K562 (cell line): ENCODE results near the gene WDR83. TPM values are rescaled to one million over a fixed set of nuclear protein-coding genes. Genes with fewer than 3 reads are reported as not detected.

Experiments used
- CEBPG ChIP-seq, 3 experiments: fragments of 200-800 bp in 1 of 3; sonication (Bioruptor generic) in 1 of 3; sonication (generic) in 1 of 3; formaldehyde crosslinking in 1 of 3; IDR thresholded peaks in 2 of 3; conservative IDR thresholded peaks in 1 of 3; 2 replicates each; pipeline versions ENCODE4 v1.6.1 to v1.8.0; 2016 to 2022; ENCODE audit warnings: missing compliant biosample characterization in 2 of 3, missing genetic modification characterization in 2 of 3, mild to moderate bottlenecking in 1 of 3, missing genetic modification reagents in 1 of 3
- CREB3 ChIP-seq: fragments of 450-650 bp; conservative IDR thresholded peaks from 2 replicates; pipeline ENCODE4 v1.6.1; 2016; ENCODE audit warnings: missing genetic modification characterization, low read depth, mild to moderate bottlenecking, missing compliant biosample characterization, moderate library complexity
- EHMT2 ChIP-seq: fragments of 450-650 bp; IDR thresholded peaks from 2 replicates; pipeline ENCODE4 v1.6.1; 2018; ENCODE audit warnings: antibody characterized with exemption
- ELF4 ChIP-seq: fragments of 450-650 bp; formaldehyde crosslinking; IDR thresholded peaks from 2 replicates; pipeline ENCODE4 v1.4.0; 2022; ENCODE audit warnings: missing genetic modification characterization
- HEY1 ChIP-seq: fragments of 250-450 bp; sonication (Bioruptor Pico); IDR thresholded peaks from 2 replicates; pipeline ENCODE4 v1.5.0; 2020; ENCODE audit warnings: mild to moderate bottlenecking, moderate library complexity, borderline replicate concordance
- IRF1 ChIP-seq: sonication (generic); formaldehyde crosslinking; IDR thresholded peaks from 2 replicates; pipeline ENCODE4 v1.8.0; 2022; ENCODE audit warnings: missing genetic modification reagents, mild to moderate bottlenecking, borderline replicate concordance
- JUN ChIP-seq, 2 experiments: sonication (generic) in 1 of 2; formaldehyde crosslinking in 1 of 2; IDR thresholded peaks; 2 replicates each; pipeline versions ENCODE4 v1.6.1 to v1.8.0; 2012 to 2022; ENCODE audit warnings: borderline replicate concordance in 2 of 2, mild to moderate bottlenecking in 2 of 2, improper control_type of control experiment in 1 of 2, low read depth in 1 of 2, low read length in 1 of 2, missing genetic modification reagents in 1 of 2
- KDM1A ChIP-seq, 2 experiments: fragments of 450-650 bp; IDR thresholded peaks; 2 replicates each; pipeline ENCODE4 v1.6.1; 2016; ENCODE audit warnings: mild to moderate bottlenecking in 2 of 2
- MAFG ChIP-seq: fragments of 450-650 bp; conservative IDR thresholded peaks from 2 replicates; pipeline ENCODE4 v1.6.1; 2016; ENCODE audit warnings: missing genetic modification characterization, missing compliant biosample characterization
- MNT ChIP-seq, 2 experiments: fragments of 450-650 bp; conservative IDR thresholded peaks; 2 replicates each; pipeline ENCODE4 v1.6.1; 2017; ENCODE audit warnings: mild to moderate bottlenecking in 2 of 2, moderate library complexity in 2 of 2
- NR2C1 ChIP-seq, 2 experiments: fragments of 450-650 bp; IDR thresholded peaks; 2 replicates each; pipeline ENCODE4 v1.6.1; 2017; ENCODE audit warnings: mild to moderate bottlenecking in 2 of 2, antibody characterized with exemption in 1 of 2, inconsistent platforms in 1 of 2, missing compliant biosample characterization in 1 of 2, missing genetic modification characterization in 1 of 2
- POLR2G ChIP-seq: fragments of 200-400 bp; formaldehyde crosslinking; IDR thresholded peaks from 2 replicates; pipeline ENCODE4 v1.6.1; 2017; ENCODE audit warnings: low read depth, mild to moderate bottlenecking, antibody characterized with exemption, low read length, moderate library complexity
- POLR2H ChIP-seq: IDR thresholded peaks from 2 replicates; pipeline ENCODE4 v1.6.1; 2016; ENCODE audit warnings: missing genetic modification characterization, low read depth, mild to moderate bottlenecking, control low read depth, missing compliant biosample characterization, moderate library complexity
- SP2 ChIP-seq: IDR thresholded peaks from 2 replicates; pipeline ENCODE4 v1.6.1; 2011; ENCODE audit warnings: mild to moderate bottlenecking, low read depth, low read length, moderate library complexity; ENCODE audit not compliant: poor library complexity, severe bottlenecking; ENCODE audit errors: extremely low read depth
- SPI1 ChIP-seq: IDR thresholded peaks from 2 replicates; pipeline ENCODE4 v1.6.1; 2011; ENCODE audit warnings: low read depth, low read length, control low read depth, borderline replicate concordance
- STAG1 ChIP-seq: sonication (generic); formaldehyde crosslinking; IDR thresholded peaks from 2 replicates; pipeline ENCODE4 v1.5.0; 2020; ENCODE audit warnings: missing genetic modification reagents, borderline replicate concordance
- TCF3 ChIP-seq: sonication (generic); formaldehyde crosslinking; IDR thresholded peaks from 2 replicates; pipeline ENCODE4 v1.4.0; 2020; ENCODE audit warnings: mild to moderate bottlenecking, missing genetic modification reagents
- XRCC5 ChIP-seq: fragments of 200-400 bp; formaldehyde crosslinking; IDR thresholded peaks from 2 replicates; pipeline ENCODE4 v1.6.1; 2017; ENCODE audit warnings: low read depth, mild to moderate bottlenecking, low read length
- ZKSCAN1 ChIP-seq: fragments of 150-350 bp; IDR thresholded peaks from 2 replicates; pipeline ENCODE4 v1.6.1; 2016; ENCODE audit warnings: low read depth, low read length
- ZNF124 ChIP-seq: sonication (generic); formaldehyde crosslinking; IDR thresholded peaks from 2 replicates; pipeline ENCODE4 v1.8.1; 2022; ENCODE audit warnings: missing genetic modification reagents
- ZNF143 ChIP-seq: sonication (generic); formaldehyde crosslinking; IDR thresholded peaks from 2 replicates; pipeline ENCODE4 v1.9.0; 2022; ENCODE audit warnings: mild to moderate bottlenecking, missing genetic modification reagents
- ZNF184 ChIP-seq: sonication (generic); formaldehyde crosslinking; IDR thresholded peaks from 2 replicates; pipeline ENCODE4 v1.5.0; 2020; ENCODE audit warnings: missing genetic modification reagents
- ZNF76 ChIP-seq: fragments of 250-450 bp; sonication (Bioruptor Pico); IDR thresholded peaks from 2 replicates; pipeline ENCODE4 v1.4.0; 2020; ENCODE audit warnings: mild to moderate bottlenecking, moderate library complexity, borderline replicate concordance
- polyA plus RNA-seq, 8 experiments: library from polyadenylated mRNA; depleted of rRNA in 4 of 8; stranded (reverse) in 5 of 8; unstranded in 3 of 8; fragments of >200 nt; fragmentation: Nextera tagmentation in 2 of 8; fragmentation: Illumina TruSeq in 1 of 8; extraction: Ambion mirVana in 2 of 8; extraction: Trizol in 1 of 8; gene quantifications; 2 replicates each; pipeline versions ENCODE4 v1.2.1 to v1.2.3, GENCODE V29; 2011 to 2014; ENCODE audit warnings: inconsistent platforms in 1 of 8, missing spikeins in 1 of 8
- total RNA-seq, 7 experiments: library from RNA; depleted of rRNA in 6 of 7; stranded (reverse); fragments of >200 nt in 6 of 7; fragmentation: Illumina TruSeq in 2 of 7; extraction: Trizol in 2 of 7; gene quantifications; 2 replicates each; pipeline versions ENCODE4 v1.2.1 to v1.2.3, GENCODE V29; 2011 to 2021; ENCODE audit warnings: low replicate concordance in 1 of 7

The WDR83 gene
- total and polyA plus RNA-seq, 9 of the 15 experiments (the other 6 are each of a cell fraction or from before 2014, with no cell fraction given) = 0.52 to 21.3 (median 4.2) TPM

- TF ChIP-seq CREB3 (tag) (peak; percentile 58; the same call in 1 of the 2 replicates), ZNF184 (CRISPR knock-in tag) (no peak), SP2 (no peak), POLR2H (tag) (peak; percentile 69; the same call in 1 of the 2 replicates), CEBPG (CRISPR knock-in tag; IDR thresholded peaks at IDR 0.05) (no peak), CEBPG (tag; conservative IDR thresholded peaks at IDR 0.05 in 1 of 2, IDR thresholded peaks at IDR 0.05 in 1 of 2) (no peak), POLR2G (peak; percentile 81), IRF1 (CRISPR knock-in tag) (no peak), STAG1 (CRISPR knock-in tag) (no peak), SPI1 (0 out of 2 replicates have a peak, but pooled peaks have one; percentile 1), ZNF76 (CRISPR knock-in tag) (peak; percentile 51; the same call in 1 of the 2 replicates), KDM1A (IDR thresholded peaks at IDR 0.05) (no peak), HEY1 (0 out of 2 replicates have a peak, but pooled peaks have one; percentile 45), ZNF124 (CRISPR knock-in tag) (no peak), JUN (IDR thresholded peaks at IDR 0.05; ENCODE audit: borderline replicate concordance, low read depth, low read length) (peak; percentile 14; the same call in 1 of the 2 replicates), JUN (CRISPR knock-in tag; IDR thresholded peaks at IDR 0.05; ENCODE audit: borderline replicate concordance) (no peak), ZKSCAN1 (peak; percentile 24; the same call in 1 of the 2 replicates), NR2C1 (IDR thresholded peaks at IDR 0.05) (peak; percentile 99), NR2C1 (tag; IDR thresholded peaks at IDR 0.05) (peak; percentile 99), EHMT2 (no peak), MAFG (tag) (no peak), ELF4 (CRISPR knock-in tag) (peak; percentile 97), TCF3 (CRISPR knock-in tag) (no peak), XRCC5 (peak; percentile 96), ZNF143 (CRISPR knock-in tag) (no peak), MNT (conservative IDR thresholded peaks at IDR 0.05) (peak; percentile 96 to 98)
Observed at GRCh38 chr19:12669270-12670158, 2.9 kb downstream of the WDR83 start (continued).
